GM18909 (cell line): ENCODE measurements around the gene THBS3.
"Not testable (repeated sequence)": the region's sequence is repeated elsewhere in the genome, so short reads cannot be mapped to it uniquely, and the experiment has no call there.

Experiments
- ATAC-seq: cut with Tn5 transposase; IDR thresholded peaks from one replicate; pipeline ENCODE4 v1.9.1; 2021; ENCODE audit warnings: mild to moderate bottlenecking; ENCODE audit not compliant: unreplicated experiment, poor library complexity

THBS3 gene

DNA sequence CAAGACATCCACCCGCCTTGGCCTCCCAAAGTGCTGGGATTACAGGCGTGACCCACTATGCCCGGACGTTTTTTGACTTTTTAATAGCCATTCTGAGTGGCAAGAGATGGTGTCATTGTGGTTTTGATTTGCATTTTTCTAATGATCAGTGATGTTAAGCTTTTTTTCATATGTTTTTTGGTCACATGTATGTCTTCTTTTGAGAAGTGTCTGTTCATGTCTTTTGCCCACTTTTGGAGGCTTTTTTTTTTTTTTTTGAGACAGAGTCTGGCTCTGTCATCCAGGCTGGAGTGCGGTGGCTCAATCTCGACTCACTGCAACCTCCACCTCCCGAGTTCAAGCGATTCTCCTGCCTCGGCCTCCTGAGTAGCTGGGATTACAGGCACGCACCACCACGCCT lies 43.1 kb downstream of the THBS3 start:
- ATAC-seq = not testable (repeated sequence)

DNA sequence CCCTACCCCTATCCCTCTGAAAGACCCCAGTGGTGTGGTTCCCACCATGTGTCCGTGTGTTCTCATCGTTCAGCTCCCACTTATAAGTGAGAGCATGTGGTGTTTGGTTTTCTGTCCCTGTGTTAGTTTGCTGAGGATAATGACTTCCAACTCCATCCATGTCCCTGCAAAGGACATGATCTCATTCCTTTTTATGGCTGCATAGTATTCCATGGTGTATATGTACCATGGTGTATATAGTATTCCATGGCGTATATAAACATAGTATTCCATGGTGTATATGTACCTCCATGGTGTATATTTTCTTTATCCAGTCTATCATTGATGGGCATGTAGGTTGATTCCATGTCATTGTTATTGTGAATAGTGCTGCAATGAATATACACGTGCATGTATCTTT lies 43.9 kb downstream of the THBS3 start:
- not testable (repeated sequence) for ATAC-seq

DNA sequence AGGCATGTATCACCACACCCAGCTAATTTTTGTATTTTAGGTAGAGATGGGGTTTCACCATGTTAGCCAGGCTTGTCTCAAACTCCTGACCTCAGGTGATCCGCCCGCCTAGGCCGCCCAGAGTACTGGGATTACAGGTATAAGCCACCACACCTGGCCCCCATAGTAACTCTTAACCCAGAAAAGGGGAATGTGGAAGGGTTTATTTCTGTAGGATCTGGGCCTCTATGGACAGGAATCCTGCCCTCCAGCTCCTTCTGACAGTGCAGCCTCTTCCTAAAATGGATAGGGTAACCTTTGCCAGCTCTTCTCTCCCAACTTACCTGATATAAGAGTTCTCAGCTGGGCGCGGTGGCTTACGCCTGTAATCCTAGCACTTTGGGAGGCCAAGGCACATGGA lies 45.1 kb downstream of the THBS3 start:
- ATAC-seq = not testable (repeated sequence)

- no peak for ATAC-seq
Measured at GRCh38 chr1:155160128-155160527, 47.6 kb downstream of the THBS3 start.

GRCh38 chr1:155158991-155159390 lies 48.7 kb downstream of the THBS3 start:
- no peak for ATAC-seq

- not testable (repeated sequence) for ATAC-seq
Measured at GRCh38 chr1:155155996-155156643, 51.6 kb downstream of the THBS3 start.
